HUES48 (cell line): ENCODE data around the gene SLC6A13.

Source experiments
- H3K27ac ChIP-seq: one replicate; pipeline ENCODE4 v1.7.0; 2013; ENCODE audit warnings: low read depth, low read length, inconsistent platforms
- H3K27me3 ChIP-seq: 2 replicates; pipeline ENCODE4 v1.6.1; 2013; ENCODE audit warnings: mild to moderate bottlenecking, low read length; ENCODE audit not compliant: control insufficient read depth, insufficient read depth
- H3K36me3 ChIP-seq: 2 replicates; pipeline ENCODE4 v1.6.1; 2013; ENCODE audit warnings: low read length; ENCODE audit not compliant: control insufficient read depth, insufficient read depth
- H3K4me1 ChIP-seq: 2 replicates; pipeline ENCODE4 v1.6.1; 2013; ENCODE audit warnings: mild to moderate bottlenecking, low read length; ENCODE audit not compliant: control insufficient read depth, insufficient read depth
- H3K4me3 ChIP-seq: 2 replicates; pipeline ENCODE4 v1.5.1; 2013; ENCODE audit warnings: mild to moderate bottlenecking, low read depth, low read length
- H3K9ac ChIP-seq: 2 replicates; pipeline ENCODE4 v1.6.1; 2013; ENCODE audit warnings: mild to moderate bottlenecking, low read depth, low read length, moderate library complexity
- H3K9me3 ChIP-seq: 2 replicates; pipeline ENCODE4 v1.6.1; 2013; ENCODE audit warnings: low read length; ENCODE audit not compliant: control insufficient read depth, insufficient read depth

SLC6A13 gene

GRCh38 chr12:213527-213932 is 49.1 kb downstream of the SLC6A13 start:
- Histone ChIP-seq H3K36me3 (no peaks in the 10 kb centered on the region), H3K4me1 (peaks cover 16% of the 10 kb centered on the region), H3K9me3 (no peaks in the 10 kb centered on the region), H3K27ac (no peak overlapping the region), H3K4me3 (no peak overlapping the region), H3K27me3 (peaks cover 57% of the 10 kb centered on the region), H3K9ac (no peak overlapping the region)

- no peaks in the 10 kb centered on the region for H3K9me3 ChIP-seq
These were observed 49.7 kb downstream of the SLC6A13 start for GRCh38 chr12:212715-213526.

GRCh38 chr12:212415-212714 is 50.3 kb downstream of the SLC6A13 start:
- Histone ChIP-seq H3K9me3 (no peaks in the 10 kb centered on the region), H3K36me3 (no peaks in the 10 kb centered on the region), H3K27ac (no peak overlapping the region), H3K4me1 (peaks cover 16% of the 10 kb centered on the region), H3K4me3 (no peak overlapping the region), H3K9ac (no peak overlapping the region), H3K27me3 (peaks cover 63% of the 10 kb centered on the region)

More at GRCh38 chr12:212715-213526, 49.7 kb downstream of the SLC6A13 start:
- Histone ChIP-seq H3K4me1 (peaks cover 16% of the 10 kb centered on the region), H3K27me3 (peaks cover 57% of the 10 kb centered on the region), H3K4me3 (no peak overlapping the region), H3K36me3 (no peaks in the 10 kb centered on the region), H3K9ac (no peak overlapping the region), H3K27ac (no peak overlapping the region)

GRCh38 chr12:211639-212414 is 50.8 kb downstream of the SLC6A13 start:
- Histone ChIP-seq H3K27me3 (peaks cover 65% of the 10 kb centered on the region), H3K36me3 (no peaks in the 10 kb centered on the region), H3K4me1 (peaks cover 16% of the 10 kb centered on the region), H3K4me3 (no peak overlapping the region), H3K9me3 (no peaks in the 10 kb centered on the region), H3K9ac (no peak overlapping the region), H3K27ac (no peak overlapping the region)

GRCh38 chr12:211142-211465 is 51.5 kb downstream of the SLC6A13 start:
- Histone ChIP-seq H3K4me3 (no peak overlapping the region), H3K4me1 (peaks cover 16% of the 10 kb centered on the region), H3K36me3 (no peaks in the 10 kb centered on the region), H3K9me3 (no peaks in the 10 kb centered on the region), H3K27ac (no peak overlapping the region), H3K9ac (no peak overlapping the region), H3K27me3 (peaks cover 70% of the 10 kb centered on the region)

GRCh38 chr12:210277-211141 is 52.1 kb downstream of the SLC6A13 start:
- Histone ChIP-seq H3K4me1 (peaks cover 16% of the 10 kb centered on the region), H3K9ac (no peak overlapping the region), H3K9me3 (no peaks in the 10 kb centered on the region), H3K27ac (no peak overlapping the region), H3K36me3 (no peaks in the 10 kb centered on the region), H3K27me3 (peaks cover 75% of the 10 kb centered on the region), H3K4me3 (no peak overlapping the region)

GRCh38 chr12:209851-210250 is 52.8 kb downstream of the SLC6A13 start:
- H3K4me1 ChIP-seq = peaks cover 16% of the 10 kb centered on the region
- H3K27me3 ChIP-seq = peaks cover 80% of the 10 kb centered on the region
- no peak overlapping the region for H3K9ac ChIP-seq
- H3K4me3 ChIP-seq = no peak overlapping the region
- no peaks in the 10 kb centered on the region for H3K36me3 ChIP-seq
- H3K9me3 ChIP-seq = no peaks in the 10 kb centered on the region
- no peak overlapping the region for H3K27ac ChIP-seq

- no peak overlapping the region for H3K4me3 ChIP-seq
- H3K9me3 ChIP-seq = no peaks in the 10 kb centered on the region
- no peak overlapping the region for H3K27ac ChIP-seq
- no peaks in the 10 kb centered on the region for H3K36me3 ChIP-seq
- no peak overlapping the region for H3K9ac ChIP-seq
- peaks cover 84% of the 10 kb centered on the region for H3K27me3 ChIP-seq
- peaks cover 16% of the 10 kb centered on the region for H3K4me1 ChIP-seq
These were observed 53.4 kb downstream of the SLC6A13 start for GRCh38 chr12:209246-209645.

- no peak overlapping the region for H3K27ac ChIP-seq
- H3K4me1 ChIP-seq = peaks cover 12% of the 10 kb centered on the region
- H3K36me3 ChIP-seq = no peaks in the 10 kb centered on the region
- peaks cover 84% of the 10 kb centered on the region for H3K27me3 ChIP-seq
- no peaks in the 10 kb centered on the region for H3K9me3 ChIP-seq
- H3K9ac ChIP-seq = no peak overlapping the region
- no peak overlapping the region for H3K4me3 ChIP-seq
These were observed 53.8 kb downstream of the SLC6A13 start for GRCh38 chr12:208813-209212.

- Histone ChIP-seq H3K27me3 (peaks cover 84% of the 10 kb centered on the region), H3K27ac (no peak overlapping the region), H3K9me3 (no peaks in the 10 kb centered on the region), H3K9ac (no peak overlapping the region), H3K4me1 (peaks cover 4% of the 10 kb centered on the region; the same call in 1 of the 2 replicates), H3K4me3 (no peak overlapping the region), H3K36me3 (no peaks in the 10 kb centered on the region)
These were observed 54.8 kb downstream of the SLC6A13 start for GRCh38 chr12:207804-208203.
